ENCODE measurements around the gene ADARB1. TPM values are rescaled to one million over a fixed set of nuclear protein-coding genes. Genes with fewer than 3 reads are reported as not detected.

The ADARB1 gene
- total and polyA plus RNA-seq, 2 of the 4 experiments (the other 2 are of a cell fraction) = 39.8 to 47.3 TPM

DNA sequence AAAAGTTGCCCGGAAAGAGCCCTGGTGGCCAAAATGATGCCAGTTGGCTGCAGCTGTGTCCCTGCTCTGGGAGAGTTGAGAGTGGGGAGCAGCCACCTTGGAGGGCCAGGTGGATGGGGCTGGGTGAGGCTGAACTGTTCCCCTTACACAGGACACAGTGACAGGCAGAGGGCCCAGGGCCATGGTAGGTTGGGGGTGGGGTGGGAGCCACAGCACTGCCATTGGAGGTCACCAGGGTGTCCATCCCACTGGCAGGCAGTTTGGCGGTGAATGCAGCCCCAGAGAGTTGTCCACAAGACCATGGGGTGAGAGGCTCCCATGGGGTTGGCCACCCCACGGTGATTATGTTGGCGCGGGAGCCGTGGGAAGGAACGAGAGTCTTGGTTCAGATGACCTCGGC lies 125.7 kb downstream of the ADARB1 start:
- Histone ChIP-seq H3K79me1 (ENCODE audit: low read depth in 1 of 2, low read length in 2 of 2) (peaks cover 31 to 38% of the 10 kb centered on the region in 2 experiments), H3K9me3 (ENCODE audit: control insufficient read depth, insufficient read depth, low read length) (no peaks in the 10 kb centered on the region), H2AK9ac (replicated peaks; ENCODE audit: low read depth, low read length, poor library complexity) (no peak overlapping the region), H3K23ac (ENCODE audit: low read depth, low read length) (no peak overlapping the region), H3K9ac (ENCODE audit: low read depth, low read length) (no peak overlapping the region), H3K36me3 (ENCODE audit: control insufficient read depth, insufficient read depth, low read length) (peaks cover 58% of the 10 kb centered on the region), H4K8ac (ENCODE audit: low read depth in 2 of 2, low read length in 2 of 2) (no peak overlapping the region), H3K18ac (ENCODE audit: low read depth, low read length) (no peak overlapping the region), H2BK120ac (ENCODE audit: low read depth, low read length) (no peak overlapping the region), H3K14ac (replicated peaks; ENCODE audit: low read depth, low read length) (no peak overlapping the region), H2BK5ac (ENCODE audit: low read depth, low read length, poor library complexity, severe bottlenecking) (no peak overlapping the region), H3K4ac (ENCODE audit: low read depth, low read length) (no peak overlapping the region), H2BK20ac (ENCODE audit: low read depth, low read length) (no peak overlapping the region), H4K91ac (ENCODE audit: insufficient read depth, low read depth, low read length) (no peak overlapping the region), H3K27me3 (ENCODE audit: control insufficient read depth, insufficient read depth, low read length) (no peaks in the 10 kb centered on the region), H2AFZ (replicated peaks; ENCODE audit: low read length, poor library complexity) (no peak overlapping the region), H2BK15ac (ENCODE audit: low read depth, low read length) (no peak overlapping the region), H3K4me3 (ENCODE audit: insufficient read depth, low read depth, low read length) (no peak overlapping the region), H2AK5ac (ENCODE audit: low read depth, low read length) (no peak overlapping the region), H3K27ac (ENCODE audit: insufficient read depth, low read length) (no peak overlapping the region), H4K5ac (ENCODE audit: low read depth, low read length) (no peak overlapping the region), H3K9me1 (ENCODE audit: insufficient read depth, low read length) (peaks cover 8% of the 10 kb centered on the region), H3K4me1 (ENCODE audit: control insufficient read depth, insufficient read depth, low read length) (no peaks in the 10 kb centered on the region), H4K20me1 (ENCODE audit: insufficient read depth, low read length) (peaks cover 36% of the 10 kb centered on the region), H3K4me2 (ENCODE audit: low read depth, low read length) (no peak overlapping the region), H3K56ac (ENCODE audit: extremely low read depth, insufficient read depth, low read length) (no peak overlapping the region)
- ChIA-PET POLR2A (ENCODE audit: unreplicated experiment) (no interaction called here), CTCF (no interaction called here)
- dilution Hi-C loops (cut with HindIII; ENCODE audit: low sequenced_read_pairs, unreplicated experiment) (no loop called here), intact Hi-C loops (cut with micrococcal nuclease) (no loop called here), in situ Hi-C loops (cut with MboI; ENCODE audit: low sequenced_read_pairs) (no loop called here)
- no peak for TF ChIP-seq FOS (IDR thresholded peaks at IDR 0.05; ENCODE audit: low read depth, low read length)
- no peak for TF ChIP-seq RFX5 (IDR thresholded peaks at IDR 0.05; ENCODE audit: low read depth, low read length)
- no peak for TF ChIP-seq RAD21 (IDR thresholded peaks at IDR 0.05; ENCODE audit: low read length)
- no peak for TF ChIP-seq NFE2L2 (IDR thresholded peaks at IDR 0.05; ENCODE audit: low read depth, low read length)
- TF ChIP-seq MAFK (IDR thresholded peaks at IDR 0.05; ENCODE audit: low read depth, low read length) = no peak
- TF ChIP-seq, protein P1, sequence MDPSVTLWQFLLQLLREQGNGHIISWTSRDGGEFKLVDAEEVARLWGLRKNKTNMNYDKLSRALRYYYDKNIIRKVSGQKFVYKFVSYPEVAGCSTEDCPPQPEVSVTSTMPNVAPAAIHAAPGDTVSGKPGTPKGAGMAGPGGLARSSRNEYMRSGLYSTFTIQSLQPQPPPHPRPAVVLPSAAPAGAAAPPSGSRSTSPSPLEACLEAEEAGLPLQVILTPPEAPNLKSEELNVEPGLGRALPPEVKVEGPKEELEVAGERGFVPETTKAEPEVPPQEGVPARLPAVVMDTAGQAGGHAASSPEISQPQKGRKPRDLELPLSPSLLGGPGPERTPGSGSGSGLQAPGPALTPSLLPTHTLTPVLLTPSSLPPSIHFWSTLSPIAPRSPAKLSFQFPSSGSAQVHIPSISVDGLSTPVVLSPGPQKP (IDR thresholded peaks at IDR 0.05; ENCODE audit: borderline replicate concordance, low read depth, low read length) = no peak
- TF ChIP-seq BHLHE40 (IDR thresholded peaks at IDR 0.05; ENCODE audit: low read depth, low read length) = no peak
- TF ChIP-seq, protein P2, sequence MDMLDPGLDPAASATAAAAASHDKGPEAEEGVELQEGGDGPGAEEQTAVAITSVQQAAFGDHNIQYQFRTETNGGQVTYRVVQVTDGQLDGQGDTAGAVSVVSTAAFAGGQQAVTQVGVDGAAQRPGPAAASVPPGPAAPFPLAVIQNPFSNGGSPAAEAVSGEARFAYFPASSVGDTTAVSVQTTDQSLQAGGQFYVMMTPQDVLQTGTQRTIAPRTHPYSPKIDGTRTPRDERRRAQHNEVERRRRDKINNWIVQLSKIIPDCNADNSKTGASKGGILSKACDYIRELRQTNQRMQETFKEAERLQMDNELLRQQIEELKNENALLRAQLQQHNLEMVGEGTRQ (IDR thresholded peaks at IDR 0.05; ENCODE audit: low read depth, low read length) = no peak
- no peak for TF ChIP-seq POLR2A (IDR thresholded peaks at IDR 0.05; ENCODE audit: low read depth, low read length)
- no peak for TF ChIP-seq CEBPB (IDR thresholded peaks at IDR 0.05; ENCODE audit: low read depth, low read length)
- TF ChIP-seq MXI1 (IDR thresholded peaks at IDR 0.05; ENCODE audit: borderline replicate concordance, low read depth, low read length) = no peak
- TF ChIP-seq, protein P3, sequence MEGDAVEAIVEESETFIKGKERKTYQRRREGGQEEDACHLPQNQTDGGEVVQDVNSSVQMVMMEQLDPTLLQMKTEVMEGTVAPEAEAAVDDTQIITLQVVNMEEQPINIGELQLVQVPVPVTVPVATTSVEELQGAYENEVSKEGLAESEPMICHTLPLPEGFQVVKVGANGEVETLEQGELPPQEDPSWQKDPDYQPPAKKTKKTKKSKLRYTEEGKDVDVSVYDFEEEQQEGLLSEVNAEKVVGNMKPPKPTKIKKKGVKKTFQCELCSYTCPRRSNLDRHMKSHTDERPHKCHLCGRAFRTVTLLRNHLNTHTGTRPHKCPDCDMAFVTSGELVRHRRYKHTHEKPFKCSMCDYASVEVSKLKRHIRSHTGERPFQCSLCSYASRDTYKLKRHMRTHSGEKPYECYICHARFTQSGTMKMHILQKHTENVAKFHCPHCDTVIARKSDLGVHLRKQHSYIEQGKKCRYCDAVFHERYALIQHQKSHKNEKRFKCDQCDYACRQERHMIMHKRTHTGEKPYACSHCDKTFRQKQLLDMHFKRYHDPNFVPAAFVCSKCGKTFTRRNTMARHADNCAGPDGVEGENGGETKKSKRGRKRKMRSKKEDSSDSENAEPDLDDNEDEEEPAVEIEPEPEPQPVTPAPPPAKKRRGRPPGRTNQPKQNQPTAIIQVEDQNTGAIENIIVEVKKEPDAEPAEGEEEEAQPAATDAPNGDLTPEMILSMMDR (conservative IDR thresholded peaks at IDR 0.05; ENCODE audit: low read depth, low read length) = no peak
- no peak for TF ChIP-seq SMC3 (IDR thresholded peaks at IDR 0.05; ENCODE audit: low read depth, low read length)
- DNase-seq (no peak), ATAC-seq (ENCODE audit: low read depth) (no peak)
- no TSS peak for BruUV-seq (replicated peaks)
- WGBS, 2 experiments (ENCODE audit: extremely low coverage in 2 of 2, insufficient read length in 1 of 2) = 100% methylated on average over 6 of the region's 8 CpGs; no CpG with 5 or more reads in 1 of the 2 experiments

All from IMR-90 (cell line).